Omental fat pad (tissue), 4 donors: ENCODE data around the gene BCL2. TPM values are rescaled to one million over a fixed set of nuclear protein-coding genes. Genes with fewer than 3 reads are reported as not detected.
A peak's percentile ranks its signal among the peaks of the same experiment; 100 is the strongest.

Experiments
- ATAC-seq: fragments of 150-250 bp; one replicate; pipeline ENCODE4 v1.9.1; 2016; ENCODE audit warnings: mild to moderate bottlenecking, moderate library complexity; ENCODE audit not compliant: low FRiP score
- DNase-seq: peaks from one replicate; pipeline ENCODE4 v3.0.0-alpha.2; 2019; ENCODE audit warnings: low spot score
- CTCF ChIP-seq, 3 donors: fragments of 450-650 bp; IDR thresholded peaks; one replicate each; pipeline ENCODE4 v1.5.1; 2016 to 2017; ENCODE audit warnings: antibody characterized with exemption in 3 of 3, mild to moderate bottlenecking in 3 of 3, moderate library complexity in 2 of 3
- total RNA-seq, 4 donors: library from RNA; depleted of rRNA; stranded (reverse); fragments of >200 nt; gene quantifications; one replicate each; pipeline ENCODE4 v1.1.0, GENCODE V29; 2016

Gene BCL2
- total RNA-seq, 4 donors from 2014 or later: 18.4 to 84.5 (median 30.2) TPM

- no peak for DNase-seq
- no peak for TF ChIP-seq CTCF (IDR thresholded peaks at IDR 0.05)
Measured at GRCh38 chr18:63220903-63221302, 98.7 kb downstream of the BCL2 start.

GRCh38 chr18:63218472-63218871 lies 101.1 kb downstream of the BCL2 start:
- DNase-seq (no peak), ATAC-seq (peak; percentile 51)
- no peak for TF ChIP-seq CTCF (IDR thresholded peaks at IDR 0.05)

More at GRCh38 chr18:63220903-63221302, 98.7 kb downstream of the BCL2 start:
- ATAC-seq: no peak

- ATAC-seq (no peak), DNase-seq (no peak)
- no peak for TF ChIP-seq CTCF (IDR thresholded peaks at IDR 0.05)
Measured at GRCh38 chr18:63216516-63217311, 102.9 kb downstream of the BCL2 start.

- DNase-seq (no peak), ATAC-seq (no peak)
- no peak for TF ChIP-seq CTCF (IDR thresholded peaks at IDR 0.05)
Measured at GRCh38 chr18:63213936-63214671, 105.5 kb downstream of the BCL2 start.

- DNase-seq: no peak
- no peak for ATAC-seq
- no peak for TF ChIP-seq CTCF (IDR thresholded peaks at IDR 0.05)
Measured at GRCh38 chr18:63213331-63213900, 106.2 kb downstream of the BCL2 start.

- TF ChIP-seq CTCF (IDR thresholded peaks at IDR 0.05): no peak
- DNase-seq (no peak), ATAC-seq (no peak)
Measured at GRCh38 chr18:63210521-63210920, 109.0 kb downstream of the BCL2 start.
